GM12878 (cell line): Measurements from ENCODE around the gene EHD2. TPM values are rescaled to one million over a fixed set of nuclear protein-coding genes. Genes with fewer than 3 reads are reported as not detected.

Source experiments
- ATF7 ChIP-seq: fragments of 450-650 bp; IDR thresholded peaks from 2 replicates; pipeline ENCODE4 v1.6.1; 2016; ENCODE audit warnings: low read depth, mild to moderate bottlenecking
- BACH1 ChIP-seq: fragments of 450-650 bp; IDR thresholded peaks from 2 replicates; pipeline ENCODE4 v1.6.1; 2017; ENCODE audit warnings: mild to moderate bottlenecking, borderline replicate concordance
- CBFB ChIP-seq: IDR thresholded peaks from 2 replicates; pipeline ENCODE4 v1.6.1; 2016; ENCODE audit warnings: antibody characterized with exemption, low read depth
- GATAD2B ChIP-seq: fragments of 450-650 bp; conservative IDR thresholded peaks from 2 replicates; pipeline ENCODE4 v1.6.1; 2017; ENCODE audit warnings: low read depth, mild to moderate bottlenecking, moderate library complexity
- HDGF ChIP-seq: fragments of 450-650 bp; IDR thresholded peaks from 2 replicates; pipeline ENCODE4 v1.6.1; 2016; ENCODE audit warnings: antibody characterized with exemption
- NFIC ChIP-seq: IDR thresholded peaks from 2 replicates; pipeline ENCODE4 v1.6.1; 2012; ENCODE audit warnings: low read depth, mild to moderate bottlenecking, inconsistent platforms, low read length, moderate library complexity
- PAX5 ChIP-seq: IDR thresholded peaks from 2 replicates; pipeline ENCODE4 v1.6.1; 2011; ENCODE audit warnings: low read depth, low read length, borderline replicate concordance
- RUNX3 ChIP-seq: IDR thresholded peaks from 2 replicates; pipeline ENCODE4 v1.6.1; 2012; ENCODE audit warnings: low read length, inconsistent platforms
- SUZ12 ChIP-seq: fragments of 200-600 bp; sonication (generic); IDR thresholded peaks from one replicate; pipeline ENCODE4 v1.6.1; 2018; ENCODE audit warnings: antibody characterized with exemption, mild to moderate bottlenecking; ENCODE audit not compliant: unreplicated experiment
- ZNF207 ChIP-seq: fragments of 450-650 bp; IDR thresholded peaks from 2 replicates; pipeline ENCODE4 v1.6.1; 2014; ENCODE audit warnings: antibody characterized with exemption, mild to moderate bottlenecking, borderline replicate concordance
- polyA plus RNA-seq, 11 experiments: library from polyadenylated mRNA; depleted of rRNA in 4 of 11; unstranded in 6 of 11; stranded (reverse) in 5 of 11; fragments of >200 nt; fragmentation: Nextera tagmentation in 4 of 11; fragmentation: Illumina TruSeq in 1 of 11; extraction: Ambion mirVana in 4 of 11; extraction: Trizol in 1 of 11; gene quantifications; 1 replicate in 1 of 11; 2 replicates in 10 of 11; pipeline versions ENCODE4 v1.2.1 to v1.2.3, GENCODE V29; 2011 to 2016; ENCODE audit warnings: inconsistent platforms in 2 of 11, missing spikeins in 2 of 11, low read depth in 1 of 11
- total RNA-seq, 4 experiments: library from RNA; depleted of rRNA in 3 of 4; stranded (reverse); fragments of >200 nt in 3 of 4; fragmentation: Illumina TruSeq in 1 of 4; extraction: Trizol in 1 of 4; gene quantifications; 2 replicates each; pipeline versions ENCODE4 v1.2.1 to v1.2.3, GENCODE V29; 2013 to 2021
- TF ChIP-seq, protein P1 (sequence below): fragments of 450-650 bp; IDR thresholded peaks from 2 replicates; pipeline ENCODE4 v1.6.1; 2017; ENCODE audit warnings: mild to moderate bottlenecking, moderate library complexity
- TF ChIP-seq, protein P2 (sequence below): fragments of 450-650 bp; formaldehyde crosslinking; IDR thresholded peaks from 2 replicates; pipeline ENCODE4 v1.4.0; 2022; ENCODE audit warnings: mild to moderate bottlenecking, moderate library complexity
- TF ChIP-seq, protein P3 (sequence below): fragments of 450-650 bp; IDR thresholded peaks from 2 replicates; pipeline ENCODE4 v1.6.1; 2017; ENCODE audit warnings: mild to moderate bottlenecking, moderate library complexity
- TF ChIP-seq, protein P4 (sequence below): fragments of 450-650 bp; IDR thresholded peaks from 2 replicates; pipeline ENCODE4 v1.6.1; 2017; ENCODE audit warnings: antibody characterized with exemption, mild to moderate bottlenecking, moderate library complexity

EHD2 gene
- total and polyA plus RNA-seq, 10 of the 15 experiments (the other 5 are each of a cell fraction or from before 2014, with no cell fraction given): 0.12 to 0.24 (median 0.23) TPM; not detected in 7

DNA sequence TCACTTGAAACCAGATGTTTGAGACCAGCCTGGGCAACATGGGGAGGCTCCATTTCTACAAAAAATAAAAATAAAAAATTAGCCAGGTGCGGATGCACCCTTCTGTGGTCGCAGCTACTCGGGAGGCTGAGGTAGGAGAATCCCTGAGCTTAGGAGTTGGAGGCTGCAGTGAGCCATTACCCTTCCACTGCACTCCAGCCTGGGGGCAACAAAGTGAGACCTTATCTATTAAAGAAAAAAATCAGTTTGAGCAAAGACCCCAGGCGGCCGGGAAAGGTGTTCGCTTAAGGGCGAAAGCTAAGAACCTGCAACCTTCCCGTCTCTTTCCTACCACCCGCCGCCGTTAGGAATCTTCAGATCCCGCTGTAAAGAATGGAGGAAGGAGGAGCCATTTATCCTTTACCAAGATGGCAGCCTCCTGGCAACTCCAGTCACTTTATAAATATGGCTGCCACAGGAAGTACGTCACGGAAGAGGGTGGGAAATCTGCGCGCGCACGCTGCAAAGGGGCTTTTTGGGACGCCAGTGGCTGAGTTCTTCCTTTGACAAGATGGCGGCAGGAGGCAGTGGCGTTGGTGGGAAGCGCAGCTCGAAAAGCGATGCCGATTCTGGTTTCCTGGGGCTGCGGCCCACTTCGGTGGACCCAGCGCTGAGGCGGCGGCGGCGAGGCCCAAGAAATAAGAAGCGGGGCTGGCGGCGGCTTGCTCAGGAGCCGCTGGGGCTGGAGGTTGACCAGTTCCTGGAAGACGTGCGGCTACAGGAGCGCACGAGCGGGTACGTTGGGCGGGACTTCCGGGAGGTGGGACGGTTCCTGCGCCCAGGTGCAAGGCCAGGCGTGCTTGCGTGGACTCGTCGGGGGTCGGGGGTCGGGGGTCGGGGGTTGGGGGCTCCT, 32.0 kb downstream of the EHD2 start, which contains the start of gene NOP53 (continued):
- TF ChIP-seq, protein P1, sequence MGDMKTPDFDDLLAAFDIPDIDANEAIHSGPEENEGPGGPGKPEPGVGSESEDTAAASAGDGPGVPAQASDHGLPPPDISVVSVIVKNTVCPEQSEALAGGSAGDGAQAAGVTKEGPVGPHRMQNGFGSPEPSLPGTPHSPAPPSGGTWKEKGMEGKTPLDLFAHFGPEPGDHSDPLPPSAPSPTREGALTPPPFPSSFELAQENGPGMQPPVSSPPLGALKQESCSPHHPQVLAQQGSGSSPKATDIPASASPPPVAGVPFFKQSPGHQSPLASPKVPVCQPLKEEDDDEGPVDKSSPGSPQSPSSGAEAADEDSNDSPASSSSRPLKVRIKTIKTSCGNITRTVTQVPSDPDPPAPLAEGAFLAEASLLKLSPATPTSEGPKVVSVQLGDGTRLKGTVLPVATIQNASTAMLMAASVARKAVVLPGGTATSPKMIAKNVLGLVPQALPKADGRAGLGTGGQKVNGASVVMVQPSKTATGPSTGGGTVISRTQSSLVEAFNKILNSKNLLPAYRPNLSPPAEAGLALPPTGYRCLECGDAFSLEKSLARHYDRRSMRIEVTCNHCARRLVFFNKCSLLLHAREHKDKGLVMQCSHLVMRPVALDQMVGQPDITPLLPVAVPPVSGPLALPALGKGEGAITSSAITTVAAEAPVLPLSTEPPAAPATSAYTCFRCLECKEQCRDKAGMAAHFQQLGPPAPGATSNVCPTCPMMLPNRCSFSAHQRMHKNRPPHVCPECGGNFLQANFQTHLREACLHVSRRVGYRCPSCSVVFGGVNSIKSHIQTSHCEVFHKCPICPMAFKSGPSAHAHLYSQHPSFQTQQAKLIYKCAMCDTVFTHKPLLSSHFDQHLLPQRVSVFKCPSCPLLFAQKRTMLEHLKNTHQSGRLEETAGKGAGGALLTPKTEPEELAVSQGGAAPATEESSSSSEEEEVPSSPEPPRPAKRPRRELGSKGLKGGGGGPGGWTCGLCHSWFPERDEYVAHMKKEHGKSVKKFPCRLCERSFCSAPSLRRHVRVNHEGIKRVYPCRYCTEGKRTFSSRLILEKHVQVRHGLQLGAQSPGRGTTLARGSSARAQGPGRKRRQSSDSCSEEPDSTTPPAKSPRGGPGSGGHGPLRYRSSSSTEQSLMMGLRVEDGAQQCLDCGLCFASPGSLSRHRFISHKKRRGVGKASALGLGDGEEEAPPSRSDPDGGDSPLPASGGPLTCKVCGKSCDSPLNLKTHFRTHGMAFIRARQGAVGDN: peak; percentile 74
- peak; percentile 35 for TF ChIP-seq ATF7
- TF ChIP-seq ZNF207: peak; percentile 76; the same call in 1 of the 2 replicates
- no peak for TF ChIP-seq NFIC
- TF ChIP-seq, protein P2, sequence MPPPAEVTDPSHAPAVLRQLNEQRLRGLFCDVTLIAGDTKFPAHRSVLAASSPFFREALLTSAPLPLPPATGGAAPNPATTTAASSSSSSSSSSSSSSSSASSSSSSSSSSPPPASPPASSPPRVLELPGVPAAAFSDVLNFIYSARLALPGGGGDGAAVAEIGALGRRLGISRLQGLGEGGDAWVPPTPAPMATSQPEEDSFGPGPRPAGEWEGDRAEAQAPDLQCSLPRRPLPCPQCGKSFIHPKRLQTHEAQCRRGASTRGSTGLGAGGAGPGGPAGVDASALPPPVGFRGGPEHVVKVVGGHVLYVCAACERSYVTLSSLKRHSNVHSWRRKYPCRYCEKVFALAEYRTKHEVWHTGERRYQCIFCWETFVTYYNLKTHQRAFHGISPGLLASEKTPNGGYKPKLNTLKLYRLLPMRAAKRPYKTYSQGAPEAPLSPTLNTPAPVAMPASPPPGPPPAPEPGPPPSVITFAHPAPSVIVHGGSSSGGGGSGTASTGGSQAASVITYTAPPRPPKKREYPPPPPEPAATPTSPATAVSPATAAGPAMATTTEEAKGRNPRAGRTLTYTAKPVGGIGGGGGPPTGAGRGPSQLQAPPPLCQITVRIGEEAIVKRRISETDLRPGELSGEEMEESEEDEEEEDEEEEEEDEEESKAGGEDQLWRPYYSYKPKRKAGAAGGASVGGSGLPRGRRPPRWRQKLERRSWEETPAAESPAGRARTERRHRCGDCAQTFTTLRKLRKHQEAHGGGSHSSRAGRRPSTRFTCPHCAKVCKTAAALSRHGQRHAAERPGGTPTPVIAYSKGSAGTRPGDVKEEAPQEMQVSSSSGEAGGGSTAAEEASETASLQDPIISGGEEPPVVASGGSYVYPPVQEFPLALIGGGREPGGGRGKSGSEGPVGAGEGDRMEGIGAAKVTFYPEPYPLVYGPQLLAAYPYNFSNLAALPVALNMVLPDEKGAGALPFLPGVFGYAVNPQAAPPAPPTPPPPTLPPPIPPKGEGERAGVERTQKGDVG (CRISPR knock-in tag): no peak
- TF ChIP-seq GATAD2B: 0 out of 2 replicates have a peak, but pooled peaks have one; percentile 22
- peak; percentile 35; the same call in 1 of the 2 replicates for TF ChIP-seq RUNX3
- TF ChIP-seq BACH1: no peak; the same call in 1 of the 2 replicates
- TF ChIP-seq HDGF: 0 out of 2 replicates have a peak, but pooled peaks have one; percentile 27
- TF ChIP-seq PAX5: no peak
- peak; percentile 68; the same call in 1 of the 2 replicates for TF ChIP-seq CBFB
- no peak for TF ChIP-seq SUZ12
- TF ChIP-seq, protein P3, sequence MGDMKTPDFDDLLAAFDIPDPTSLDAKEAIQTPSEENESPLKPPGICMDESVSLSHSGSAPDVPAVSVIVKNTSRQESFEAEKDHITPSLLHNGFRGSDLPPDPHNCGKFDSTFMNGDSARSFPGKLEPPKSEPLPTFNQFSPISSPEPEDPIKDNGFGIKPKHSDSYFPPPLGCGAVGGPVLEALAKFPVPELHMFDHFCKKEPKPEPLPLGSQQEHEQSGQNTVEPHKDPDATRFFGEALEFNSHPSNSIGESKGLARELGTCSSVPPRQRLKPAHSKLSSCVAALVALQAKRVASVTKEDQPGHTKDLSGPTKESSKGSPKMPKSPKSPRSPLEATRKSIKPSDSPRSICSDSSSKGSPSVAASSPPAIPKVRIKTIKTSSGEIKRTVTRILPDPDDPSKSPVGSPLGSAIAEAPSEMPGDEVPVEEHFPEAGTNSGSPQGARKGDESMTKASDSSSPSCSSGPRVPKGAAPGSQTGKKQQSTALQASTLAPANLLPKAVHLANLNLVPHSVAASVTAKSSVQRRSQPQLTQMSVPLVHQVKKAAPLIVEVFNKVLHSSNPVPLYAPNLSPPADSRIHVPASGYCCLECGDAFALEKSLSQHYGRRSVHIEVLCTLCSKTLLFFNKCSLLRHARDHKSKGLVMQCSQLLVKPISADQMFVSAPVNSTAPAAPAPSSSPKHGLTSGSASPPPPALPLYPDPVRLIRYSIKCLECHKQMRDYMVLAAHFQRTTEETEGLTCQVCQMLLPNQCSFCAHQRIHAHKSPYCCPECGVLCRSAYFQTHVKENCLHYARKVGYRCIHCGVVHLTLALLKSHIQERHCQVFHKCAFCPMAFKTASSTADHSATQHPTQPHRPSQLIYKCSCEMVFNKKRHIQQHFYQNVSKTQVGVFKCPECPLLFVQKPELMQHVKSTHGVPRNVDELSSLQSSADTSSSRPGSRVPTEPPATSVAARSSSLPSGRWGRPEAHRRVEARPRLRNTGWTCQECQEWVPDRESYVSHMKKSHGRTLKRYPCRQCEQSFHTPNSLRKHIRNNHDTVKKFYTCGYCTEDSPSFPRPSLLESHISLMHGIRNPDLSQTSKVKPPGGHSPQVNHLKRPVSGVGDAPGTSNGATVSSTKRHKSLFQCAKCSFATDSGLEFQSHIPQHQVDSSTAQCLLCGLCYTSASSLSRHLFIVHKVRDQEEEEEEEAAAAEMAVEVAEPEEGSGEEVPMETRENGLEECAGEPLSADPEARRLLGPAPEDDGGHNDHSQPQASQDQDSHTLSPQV: no peak
- TF ChIP-seq, protein P4, sequence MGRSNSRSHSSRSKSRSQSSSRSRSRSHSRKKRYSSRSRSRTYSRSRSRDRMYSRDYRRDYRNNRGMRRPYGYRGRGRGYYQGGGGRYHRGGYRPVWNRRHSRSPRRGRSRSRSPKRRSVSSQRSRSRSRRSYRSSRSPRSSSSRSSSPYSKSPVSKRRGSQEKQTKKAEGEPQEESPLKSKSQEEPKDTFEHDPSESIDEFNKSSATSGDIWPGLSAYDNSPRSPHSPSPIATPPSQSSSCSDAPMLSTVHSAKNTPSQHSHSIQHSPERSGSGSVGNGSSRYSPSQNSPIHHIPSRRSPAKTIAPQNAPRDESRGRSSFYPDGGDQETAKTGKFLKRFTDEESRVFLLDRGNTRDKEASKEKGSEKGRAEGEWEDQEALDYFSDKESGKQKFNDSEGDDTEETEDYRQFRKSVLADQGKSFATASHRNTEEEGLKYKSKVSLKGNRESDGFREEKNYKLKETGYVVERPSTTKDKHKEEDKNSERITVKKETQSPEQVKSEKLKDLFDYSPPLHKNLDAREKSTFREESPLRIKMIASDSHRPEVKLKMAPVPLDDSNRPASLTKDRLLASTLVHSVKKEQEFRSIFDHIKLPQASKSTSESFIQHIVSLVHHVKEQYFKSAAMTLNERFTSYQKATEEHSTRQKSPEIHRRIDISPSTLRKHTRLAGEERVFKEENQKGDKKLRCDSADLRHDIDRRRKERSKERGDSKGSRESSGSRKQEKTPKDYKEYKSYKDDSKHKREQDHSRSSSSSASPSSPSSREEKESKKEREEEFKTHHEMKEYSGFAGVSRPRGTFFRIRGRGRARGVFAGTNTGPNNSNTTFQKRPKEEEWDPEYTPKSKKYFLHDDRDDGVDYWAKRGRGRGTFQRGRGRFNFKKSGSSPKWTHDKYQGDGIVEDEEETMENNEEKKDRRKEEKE: no peak
